Panc1 (cell line): ENCODE results near the gene GIPC3. TPM values are rescaled to one million over a fixed set of nuclear protein-coding genes. Genes with fewer than 3 reads are reported as not detected.

Source experiments
- ATAC-seq: fragments of 200-7000 bp; cut with Tn5 transposase; 2 replicates; pipeline ENCODE4 v1.9.1; 2020; ENCODE audit warnings: mild to moderate bottlenecking, moderate library complexity
- BruUV-seq: library from RNA; stranded (reverse); fragments of 400-500 nt; replicated peaks from 2 replicates; lab custom pipeline; 2021; lab: Mats Ljungman, UMichigan
- CTCF ChIA-PET: fragments of 300-600 bp; sonication (Branson Sonifier 250); formaldehyde crosslinking; loops from one replicate; lab custom pipeline; 2022; ENCODE audit warnings: antibody characterized with exemption; lab: Charles Lee
- POLR2A ChIA-PET: fragments of 300-600 bp; sonication (Branson Sonifier 250); formaldehyde crosslinking; loops from one replicate; lab custom pipeline; 2022; ENCODE audit warnings: antibody characterized with exemption; lab: Charles Lee
- DNase-seq: peaks from one replicate; pipeline ENCODE4 v3.0.0-alpha.2; 2010; ENCODE audit warnings: low read depth, low spot score
- H3K27ac ChIP-seq: 2 replicates; pipeline ENCODE4 v1.5.1; 2011; ENCODE audit warnings: mild to moderate bottlenecking, low read length, inconsistent platforms
- H3K27me3 ChIP-seq: fragments of 200-500 bp; sonication (Bioruptor generic); 2 replicates; pipeline ENCODE4 v1.6.0; 2014; ENCODE audit warnings: low read length, inconsistent platforms; ENCODE audit not compliant: control insufficient read depth, insufficient read depth
- H3K36me3 ChIP-seq: fragments of 200-500 bp; sonication (Bioruptor generic); 2 replicates; pipeline ENCODE4 v1.5.1; 2014; ENCODE audit warnings: inconsistent platforms, mild to moderate bottlenecking, low read length, moderate library complexity; ENCODE audit not compliant: control insufficient read depth, insufficient read depth
- H3K4me1 ChIP-seq: 2 replicates; pipeline ENCODE4 v1.5.1; 2011; ENCODE audit warnings: inconsistent platforms, mild to moderate bottlenecking, low read length, moderate library complexity; ENCODE audit not compliant: control insufficient read depth, insufficient read depth
- H3K4me3 ChIP-seq, 2 experiments: 2 replicates each; pipeline ENCODE4 v1.5.1; 2011 to 2012; ENCODE audit warnings: low read depth in 2 of 2, low read length in 2 of 2, mild to moderate bottlenecking in 2 of 2, inconsistent platforms in 1 of 2, moderate library complexity in 1 of 2
- H3K9me3 ChIP-seq: fragments of 200-500 bp; sonication (Bioruptor generic); 2 replicates; pipeline ENCODE4 v1.5.1; 2014; ENCODE audit warnings: low read depth, mild to moderate bottlenecking, inconsistent platforms, low read length, moderate library complexity; ENCODE audit not compliant: control insufficient read depth, insufficient read depth
- CTCF ChIP-seq: fragments of 450-650 bp; IDR thresholded peaks from 2 replicates; pipeline ENCODE4 v1.5.1; 2017; ENCODE audit warnings: mild to moderate bottlenecking
- POLR2AphosphoS5 ChIP-seq: IDR thresholded peaks from 2 replicates; pipeline ENCODE4 v1.6.1; 2012; ENCODE audit warnings: mild to moderate bottlenecking, low read depth, low read length, moderate library complexity
- REST ChIP-seq, 2 experiments: IDR thresholded peaks; 2 replicates each; pipeline ENCODE4 v1.6.1; 2011 to 2012; ENCODE audit warnings: low read depth in 2 of 2, control low read depth in 1 of 2, low read length in 1 of 2, mild to moderate bottlenecking in 1 of 2, moderate library complexity in 1 of 2; ENCODE audit not compliant: insufficient read depth in 1 of 2
- SIN3A ChIP-seq: IDR thresholded peaks from 2 replicates; pipeline ENCODE4 v1.6.1; 2012; ENCODE audit warnings: low read depth, mild to moderate bottlenecking, low read length, moderate library complexity, borderline replicate concordance; ENCODE audit not compliant: insufficient read depth
- TCF7L2 ChIP-seq: IDR thresholded peaks from 2 replicates; pipeline ENCODE4 v1.6.1; 2011; ENCODE audit warnings: mild to moderate bottlenecking, low read depth, low read length, inconsistent platforms
- in situ Hi-C: cut with HindIII; loops from 2 replicates; pipeline ENCODE4 v1.10.0; 2016; ENCODE audit warnings: low sequenced_read_pairs, low pct_unique_long_range_greater_than_20kb
- intact Hi-C: fragments of 100-400 bp; cut with micrococcal nuclease; formaldehyde crosslinking; loops from one replicate; pipeline ENCODE4 v1.10.0; 2022; ENCODE audit not compliant: unreplicated experiment
- total RNA-seq: library from RNA; stranded (reverse); gene quantifications from one replicate; pipeline ENCODE4 v1.2.1, GENCODE V29; 2021; ENCODE audit not compliant: unreplicated experiment

Gene GIPC3
- total RNA-seq, 1 experiment from 2014 or later: 0.92 TPM

DNA sequence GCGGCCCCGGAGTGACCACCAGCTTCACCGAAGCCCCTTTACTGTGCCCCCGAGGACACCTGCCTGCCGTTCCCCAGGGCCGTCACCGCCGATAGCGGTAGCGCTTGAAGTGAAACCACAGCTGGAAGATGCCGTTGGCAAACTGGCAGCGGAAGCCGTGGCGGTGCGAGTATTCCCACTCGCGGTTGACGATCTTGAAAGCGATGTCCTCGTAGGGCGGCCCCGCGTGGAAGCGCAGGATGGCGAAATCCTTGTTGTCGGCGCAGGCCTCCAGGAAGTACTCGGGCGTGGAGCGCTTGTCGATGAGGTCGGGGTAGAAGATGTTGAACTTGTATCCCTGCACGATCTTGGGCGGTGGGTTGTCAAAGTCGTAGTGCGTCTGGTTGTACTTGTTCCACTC is 26.6 kb downstream of the GIPC3 start:
- no peak for ATAC-seq
- CTCF ChIA-PET: no interaction called here
- Histone ChIP-seq H3K36me3 (no peaks in the 10 kb centered on the region), H3K27ac (no peak overlapping the region), H3K27me3 (no peaks in the 10 kb centered on the region), H3K4me3 (no peak overlapping the region), H3K9me3 (no peaks in the 10 kb centered on the region), H3K4me1 (peaks cover 26% of the 10 kb centered on the region)
- DNase-seq: no peak
- no TSS peak for BruUV-seq
- TF ChIP-seq POLR2AphosphoS5 (no peak), TCF7L2 (no peak), SIN3A (no peak), CTCF (no peak), REST (IDR thresholded peaks at IDR 0.05; ENCODE audit: insufficient read depth in 1 of 2, low read depth in 2 of 2, low read length in 1 of 2) (no peak)
- intact Hi-C loops: no loop called here
- POLR2A ChIA-PET: no interaction called here
- in situ Hi-C loops: no loop called here

DNA sequence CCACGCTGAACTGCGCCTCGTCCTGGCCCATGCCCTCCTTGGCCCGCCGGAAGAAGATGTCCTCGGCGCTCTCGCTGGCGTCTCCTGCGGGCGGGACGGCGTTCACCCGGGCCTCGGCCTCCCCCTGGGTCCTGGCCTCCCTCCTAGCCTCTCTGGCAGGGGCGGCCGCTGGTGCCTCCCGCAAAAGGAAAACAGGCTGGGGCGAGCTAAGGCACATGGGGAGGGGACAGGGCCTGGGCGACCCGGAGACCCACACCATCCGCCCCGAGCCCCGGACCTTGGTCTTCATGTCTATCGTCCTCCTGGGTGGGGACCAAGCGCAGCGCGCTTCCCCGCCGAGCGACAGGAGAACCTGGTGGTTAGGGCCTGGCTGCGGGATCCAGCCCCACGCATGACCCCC is 27.1 kb downstream of the GIPC3 start:
- H3K4me3 ChIP-seq: no peak overlapping the region
- ATAC-seq (no peak), DNase-seq (no peak)
- no peaks in the 10 kb centered on the region for H3K9me3 ChIP-seq
- CTCF ChIA-PET: no interaction called here
- POLR2A ChIA-PET: no interaction called here
- intact Hi-C loops (no loop called here), in situ Hi-C loops (no loop called here)
- TF ChIP-seq SIN3A (no peak), CTCF (no peak), POLR2AphosphoS5 (no peak), TCF7L2 (no peak), REST (IDR thresholded peaks at IDR 0.05; ENCODE audit: insufficient read depth in 1 of 2, low read depth in 2 of 2, low read length in 1 of 2) (no peak)
- no peak overlapping the region for H3K27ac ChIP-seq
- no peaks in the 10 kb centered on the region for H3K36me3 ChIP-seq
- BruUV-seq: no TSS peak
- H3K4me1 ChIP-seq: peaks cover 26% of the 10 kb centered on the region
- no peaks in the 10 kb centered on the region for H3K27me3 ChIP-seq
